Heart left ventricle (tissue), 13 donors: Measurements from ENCODE around the gene NBAS.

Experiments used
- POLR2A ChIP-seq, 2 donors: fragments of 450-650 bp; IDR thresholded peaks; one replicate each; pipeline ENCODE4 v1.6.1; 2017; ENCODE audit warnings: antibody characterized with exemption in 2 of 2, mild to moderate bottlenecking in 2 of 2, moderate library complexity in 2 of 2
- TF ChIP-seq, protein P1 (sequence below), 12 donors: fragments of 200-600 bp; sonication (generic) in 4 of 12; IDR thresholded peaks; one replicate each; pipeline versions ENCODE4 v1.5.0 to v1.8.0; 2018 to 2022; ENCODE audit warnings: antibody characterized with exemption in 12 of 12, mild to moderate bottlenecking in 5 of 12
- donor health status: ischemic (EF 13 %, LVEDD 7.1; RV severe dilation, severe dysfunction).
- donor health status: DM: no; HTN: yes; CAD: no.
- donor health status: DM: no; HTN: no; CAD: no.
- donor health status: ischemic (EF 25% LVEDD 6.9; RV normal size, moderate dysfunction).
- donor health status: ischemic (EF 25% LVEDD 5.7; RV mildly dilated, moderate dysfunction).
- donor health status: ischemic (EF 35%, LVEDD 5.7; RV mildly dilated, moderate dysfunction).
- donor health status: nonischemic (EF 11% LVEDD 7.7; RV severe dilation, severe dysfunction).
- donor health status: DM: yes; HTN: yes; CAD: no.
- donor health status: PGD.
- donor health status: ischemic (EF 29% LVEDD 5.4; RV normal size, mild dysfunction).
- donor health status: nonischemic (EF 23%, LVEDD 6.1; RV moderate dilation, normal function).

DNA sequence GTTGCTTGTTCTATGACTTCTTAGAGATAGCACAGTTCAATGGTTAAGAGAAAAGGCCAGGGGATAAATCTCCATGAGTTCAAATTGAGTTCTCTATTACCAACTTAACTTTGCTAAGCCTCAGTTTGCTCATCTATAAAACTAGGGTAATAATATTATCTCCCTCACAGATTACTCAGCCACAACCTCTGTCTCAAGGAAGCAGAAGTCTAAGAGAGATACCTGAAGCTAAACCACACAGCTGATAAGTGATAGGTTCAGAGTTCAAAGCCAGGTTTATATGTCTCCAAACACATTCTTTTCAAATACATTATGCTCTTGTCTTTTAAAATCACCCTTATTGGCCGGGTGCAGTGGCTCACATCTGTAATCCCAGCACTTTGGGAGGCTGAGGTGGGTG is 287.7 kb downstream of the NBAS start:
- TF ChIP-seq, protein P1, sequence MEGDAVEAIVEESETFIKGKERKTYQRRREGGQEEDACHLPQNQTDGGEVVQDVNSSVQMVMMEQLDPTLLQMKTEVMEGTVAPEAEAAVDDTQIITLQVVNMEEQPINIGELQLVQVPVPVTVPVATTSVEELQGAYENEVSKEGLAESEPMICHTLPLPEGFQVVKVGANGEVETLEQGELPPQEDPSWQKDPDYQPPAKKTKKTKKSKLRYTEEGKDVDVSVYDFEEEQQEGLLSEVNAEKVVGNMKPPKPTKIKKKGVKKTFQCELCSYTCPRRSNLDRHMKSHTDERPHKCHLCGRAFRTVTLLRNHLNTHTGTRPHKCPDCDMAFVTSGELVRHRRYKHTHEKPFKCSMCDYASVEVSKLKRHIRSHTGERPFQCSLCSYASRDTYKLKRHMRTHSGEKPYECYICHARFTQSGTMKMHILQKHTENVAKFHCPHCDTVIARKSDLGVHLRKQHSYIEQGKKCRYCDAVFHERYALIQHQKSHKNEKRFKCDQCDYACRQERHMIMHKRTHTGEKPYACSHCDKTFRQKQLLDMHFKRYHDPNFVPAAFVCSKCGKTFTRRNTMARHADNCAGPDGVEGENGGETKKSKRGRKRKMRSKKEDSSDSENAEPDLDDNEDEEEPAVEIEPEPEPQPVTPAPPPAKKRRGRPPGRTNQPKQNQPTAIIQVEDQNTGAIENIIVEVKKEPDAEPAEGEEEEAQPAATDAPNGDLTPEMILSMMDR (IDR thresholded peaks at IDR 0.05) = no peak
- TF ChIP-seq POLR2A (IDR thresholded peaks at IDR 0.05) = no peak
